Testis (tissue), 3 donors: ENCODE results near the gene LIME1. TPM values are rescaled to one million over a fixed set of nuclear protein-coding genes. Genes with fewer than 3 reads are reported as not detected.

Experiments used
- DNase-seq: peaks from one replicate; pipeline ENCODE4 v3.0.0-alpha.2; 2019
- H3K27ac ChIP-seq, 2 donors: fragments of 200-600 bp; sonication (generic); one replicate each; pipeline ENCODE4 v1.5.1; 2019
- H3K27me3 ChIP-seq: fragments of 200-600 bp; sonication (generic); one replicate; pipeline ENCODE4 v1.5.1; 2019
- H3K36me3 ChIP-seq: fragments of 200-600 bp; sonication (generic); one replicate; pipeline ENCODE4 v1.5.1; 2017; ENCODE audit warnings: low read depth; ENCODE audit errors: missing control alignments
- H3K4me1 ChIP-seq: fragments of 200-600 bp; sonication (generic); one replicate; pipeline ENCODE4 v1.5.1; 2019
- H3K4me3 ChIP-seq, 2 donors: fragments of 200-600 bp; sonication (generic); one replicate each; pipeline ENCODE4 v1.5.1; 2017 to 2019
- H3K9me3 ChIP-seq: fragments of 200-600 bp; sonication (generic); one replicate; pipeline ENCODE4 v1.5.1; 2017
- CTCF ChIP-seq, 3 experiments: fragments of 450-650 bp in 2 of 3; fragments of 200-600 bp in 1 of 3; sonication (generic) in 1 of 3; IDR thresholded peaks; one replicate each; pipeline ENCODE4 v1.5.1; 2016 to 2019; ENCODE audit warnings: antibody characterized with exemption in 3 of 3, mild to moderate bottlenecking in 2 of 3, moderate library complexity in 1 of 3
- POLR2A ChIP-seq: fragments of 450-650 bp; IDR thresholded peaks from one replicate; pipeline ENCODE4 v1.6.1; 2017; ENCODE audit warnings: antibody characterized with exemption, mild to moderate bottlenecking, moderate library complexity
- WGBS, 2 donors: methylation state at CpG; one replicate each; pipeline ENCODE4 v1.1.5; 2018; 5-methylcytosine and 5-hydroxymethylcytosine counted together
- intact Hi-C: fragments of 100-400 bp; cut with DNase I; formaldehyde crosslinking; loops from one replicate; pipeline ENCODE4 v1.15.1; 2023; ENCODE audit warnings: low total_unique reads
- polyA plus RNA-seq: library from polyadenylated mRNA; stranded (reverse); fragments of 350-450 nt; fragmentation: Illumina TruSeq; extraction: RNeasy Lipid Tissue Mini Kit (QIAGEN cat#74804); gene quantifications from one replicate; pipeline ENCODE4 v1.2.3, GENCODE V29; 2014; ENCODE audit warnings: low read depth, low replicate concordance; ENCODE audit not compliant: insufficient read depth
- total RNA-seq, 2 donors: library from RNA; depleted of rRNA; stranded (reverse); fragments of >200 nt; gene quantifications; one replicate each; pipeline ENCODE4 v1.2.3, GENCODE V29; 2016

Gene LIME1
- total and polyA plus RNA-seq, 3 donors from 2014 or later, result 5.6 to 47.4 (median 41.4) TPM

GRCh38 chr20:63745961-63746731 lies 9.7 kb downstream of the LIME1 start:
- Histone ChIP-seq H3K36me3 (no peaks in the 10 kb centered on the region), H3K9me3 (no peaks in the 10 kb centered on the region), H3K4me1 (peaks cover 26% of the 10 kb centered on the region), H3K4me3 (no peak overlapping the region), H3K27ac (peak overlapping the region in 1 of 2 donors; percentile 15), H3K27me3 (no peaks in the 10 kb centered on the region)
- no peak for TF ChIP-seq CTCF (IDR thresholded peaks at IDR 0.05)
- TF ChIP-seq POLR2A, result no peak
- intact Hi-C loops, result no loop called here
- WGBS, 2 donors, result 74 to 82% methylated on average over 12 to 26 of the region's 26 CpGs
- no peak for DNase-seq

- Histone ChIP-seq H3K27ac (no peak overlapping the region), H3K27me3 (no peaks in the 10 kb centered on the region), H3K4me3 (no peak overlapping the region), H3K9me3 (no peaks in the 10 kb centered on the region), H3K36me3 (no peaks in the 10 kb centered on the region), H3K4me1 (peaks cover 19% of the 10 kb centered on the region)
- no peak for DNase-seq
- TF ChIP-seq POLR2A (no peak), CTCF (IDR thresholded peaks at IDR 0.05) (no peak)
- intact Hi-C loops, result no loop called here
- WGBS, 2 donors, result 92 to 98% methylated on average over 10 to 47 of the region's 47 CpGs
Measured at GRCh38 chr20:63746751-63747315, 10.4 kb downstream of the LIME1 start.

GRCh38 chr20:63747622-63748069 lies 11.2 kb downstream of the LIME1 start:
- no peaks in the 10 kb centered on the region for H3K27me3 ChIP-seq

GRCh38 chr20:63748070-63748933 lies 11.8 kb downstream of the LIME1 start:
- intact Hi-C loops, result no loop called here
- H3K4me3 ChIP-seq, result no peak overlapping the region
- DNase-seq, result no peak
- H3K27me3 ChIP-seq, result no peaks in the 10 kb centered on the region
- H3K9me3 ChIP-seq, result no peaks in the 10 kb centered on the region
- H3K27ac ChIP-seq, result no peak overlapping the region
- TF ChIP-seq CTCF (IDR thresholded peaks at IDR 0.05) (no peak), POLR2A (no peak)
- peaks cover 7% of the 10 kb centered on the region for H3K4me1 ChIP-seq
- WGBS, 2 donors, result 66 to 81% methylated on average over 15 to 19 of the region's 20 CpGs
- no peaks in the 10 kb centered on the region for H3K36me3 ChIP-seq

More at GRCh38 chr20:63747622-63748069, 11.2 kb downstream of the LIME1 start:
- H3K36me3 ChIP-seq, result no peaks in the 10 kb centered on the region
- TF ChIP-seq CTCF (IDR thresholded peaks at IDR 0.05), result no peak
- TF ChIP-seq POLR2A, result no peak
- no peak for DNase-seq
- H3K27ac ChIP-seq, result no peak overlapping the region
- intact Hi-C loops, result no loop called here
- peaks cover 13% of the 10 kb centered on the region for H3K4me1 ChIP-seq
- H3K4me3 ChIP-seq, result no peak overlapping the region
- WGBS, 2 donors, result 58 to 73% methylated on average over 8 to 11 of the region's 13 CpGs
- no peaks in the 10 kb centered on the region for H3K9me3 ChIP-seq
